ENCODE results near the gene GUCY1A1. TPM values are rescaled to one million over a fixed set of nuclear protein-coding genes. Genes with fewer than 3 reads are reported as not detected.

Gene GUCY1A1
- total RNA-seq, 1 experiment from 2014 or later, result 17.2 TPM

GRCh38 chr4:155656025-155656424 is 10.6 kb upstream of the GUCY1A1 start:
- DNase-seq (ENCODE audit: low read depth), result no peak
- in situ Hi-C loops (cut with HindIII; ENCODE audit: low pct_unique_long_range_greater_than_20kb, low sequenced_read_pairs), result no loop called here

- no peak for DNase-seq (ENCODE audit: low read depth)
- in situ Hi-C loops (cut with HindIII; ENCODE audit: low pct_unique_long_range_greater_than_20kb, low sequenced_read_pairs), result no loop called here
Measured at GRCh38 chr4:155657169-155657568, 9.5 kb upstream of the GUCY1A1 start.

DNA sequence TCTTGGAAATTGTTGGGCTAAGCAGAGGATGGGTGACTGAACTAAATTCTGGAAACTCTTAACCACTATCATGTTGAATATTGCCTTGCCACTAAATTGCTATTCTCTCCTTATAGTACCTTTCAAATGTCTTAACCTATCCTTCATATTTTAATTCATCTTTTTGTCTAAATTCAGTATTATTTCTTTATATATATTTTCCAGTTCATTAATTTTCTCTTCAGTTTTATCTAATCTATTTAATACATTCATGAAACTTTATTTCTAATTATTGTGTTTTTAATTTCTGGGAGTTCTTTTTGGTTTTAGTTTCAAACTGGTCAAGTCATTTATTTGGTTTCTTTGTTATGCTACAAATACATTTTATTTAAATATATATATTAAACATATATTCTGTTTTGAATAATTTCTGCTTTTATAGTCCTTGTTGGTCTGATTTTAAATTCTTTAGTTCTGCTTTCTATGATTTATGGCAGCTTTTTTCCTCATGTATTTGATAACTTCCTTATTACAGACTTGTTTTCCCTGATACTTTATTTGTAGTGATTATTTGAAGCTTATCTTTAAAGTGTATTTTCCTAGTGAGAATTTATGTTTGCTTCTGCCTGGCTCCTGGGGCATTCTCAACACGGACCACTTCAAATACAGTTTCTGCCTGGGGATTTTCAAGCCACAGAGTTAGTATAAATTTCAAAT is 8.5 kb upstream of the GUCY1A1 start:
- no peak for DNase-seq (ENCODE audit: low read depth)
- in situ Hi-C loops (cut with HindIII; ENCODE audit: low pct_unique_long_range_greater_than_20kb, low sequenced_read_pairs), result no loop called here

DNA sequence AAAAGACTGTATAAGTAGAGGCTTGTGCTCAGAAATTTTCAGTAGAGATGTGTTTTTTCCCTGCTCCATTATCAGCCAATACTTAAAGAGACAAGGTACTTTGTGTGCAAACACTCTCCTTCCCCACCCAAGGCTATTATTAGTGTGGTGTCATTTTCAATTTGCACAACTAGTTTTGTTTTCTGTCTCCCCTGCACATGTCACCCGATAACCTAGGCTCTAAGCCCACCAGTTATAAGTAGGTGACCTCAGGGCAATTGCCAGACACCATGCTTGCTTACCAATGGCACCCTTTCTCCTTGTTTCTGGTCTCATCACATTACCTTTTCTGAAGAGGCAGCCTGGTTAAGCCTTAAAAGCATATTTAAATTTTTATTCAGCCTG is 8.0 kb upstream of the GUCY1A1 start:
- in situ Hi-C loops (cut with HindIII; ENCODE audit: low pct_unique_long_range_greater_than_20kb, low sequenced_read_pairs), result no loop called here

DNA sequence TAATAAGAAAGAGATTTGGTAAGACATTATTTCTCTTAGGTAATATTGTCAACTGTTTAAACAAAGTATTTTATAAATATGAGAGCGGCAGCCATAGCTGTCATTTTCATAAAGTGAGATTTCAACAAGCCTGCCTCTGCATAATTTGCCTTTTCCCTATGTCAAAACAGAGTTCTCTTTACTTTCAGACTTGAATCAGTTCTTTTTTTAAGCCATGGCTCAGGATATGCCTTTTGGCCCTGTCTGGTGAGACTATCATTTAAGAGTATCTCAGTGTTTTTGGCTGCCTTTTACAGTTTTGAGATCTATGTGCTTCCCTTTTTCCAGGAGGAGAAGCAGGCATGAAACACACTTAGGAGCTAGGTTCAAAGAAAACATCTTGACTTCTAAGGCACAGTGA is 7.5 kb upstream of the GUCY1A1 start:
- in situ Hi-C loops (cut with HindIII; ENCODE audit: low pct_unique_long_range_greater_than_20kb, low sequenced_read_pairs), result no loop called here
- DNase-seq (ENCODE audit: low read depth), result no peak

More for the DNA sequence above, 8.0 kb upstream of the GUCY1A1 start:
- DNase-seq (ENCODE audit: low read depth), result no peak

DNA sequence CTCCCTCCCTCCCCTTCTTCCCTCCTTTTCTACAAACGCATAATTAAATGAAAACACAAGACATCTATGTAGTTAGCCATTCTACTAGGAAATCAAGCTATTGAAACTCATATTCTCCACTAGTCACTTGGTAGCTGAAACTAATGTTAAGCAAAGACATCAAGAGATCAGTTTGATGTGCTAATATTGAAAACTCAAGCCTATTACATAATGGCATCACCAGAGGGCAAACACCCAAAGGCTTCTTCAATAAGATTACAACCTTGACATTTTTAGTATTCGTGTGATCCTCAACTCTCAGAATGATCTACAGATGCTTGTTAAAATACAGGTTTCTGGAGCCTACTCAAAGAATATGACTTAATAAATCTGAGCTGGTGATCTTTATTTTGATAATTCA is 6.2 kb upstream of the GUCY1A1 start:
- in situ Hi-C loops (cut with HindIII; ENCODE audit: low pct_unique_long_range_greater_than_20kb, low sequenced_read_pairs), result no loop called here
- no peak for DNase-seq (ENCODE audit: low read depth)

DNA sequence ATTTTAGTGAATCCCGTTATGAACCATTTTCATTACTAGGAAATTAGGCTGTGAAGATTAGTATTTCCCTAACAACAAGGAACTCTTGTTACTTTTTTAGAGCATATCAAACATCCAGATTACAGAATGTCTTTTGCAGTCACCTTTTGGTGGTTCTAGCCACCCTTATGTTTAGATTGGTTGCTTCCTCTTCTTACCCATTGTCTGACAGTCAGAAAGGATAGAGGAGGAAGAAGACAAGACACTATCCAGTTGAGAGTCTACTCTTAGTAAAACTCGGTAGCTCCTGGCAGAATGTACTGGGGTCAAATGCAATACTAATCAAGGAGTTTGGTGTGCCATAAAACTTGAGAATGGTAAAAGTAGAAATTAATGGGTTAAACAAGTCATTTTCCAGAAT is 1.6 kb upstream of the GUCY1A1 start:
- in situ Hi-C loops (cut with HindIII; ENCODE audit: low pct_unique_long_range_greater_than_20kb, low sequenced_read_pairs), result no loop called here
- DNase-seq (ENCODE audit: low read depth), result no peak

- no peak for DNase-seq (ENCODE audit: low read depth)
- in situ Hi-C loops (cut with HindIII; ENCODE audit: low pct_unique_long_range_greater_than_20kb, low sequenced_read_pairs), result no loop called here
Measured at GRCh38 chr4:155667222-155667567, 547 bp downstream of the GUCY1A1 start.

- DNase-seq (ENCODE audit: low read depth), result peak; percentile 74
- in situ Hi-C loops (cut with HindIII; ENCODE audit: low pct_unique_long_range_greater_than_20kb, low sequenced_read_pairs), result no loop called here
Measured at GRCh38 chr4:155667568-155668511, 1.2 kb downstream of the GUCY1A1 start.

DNA sequence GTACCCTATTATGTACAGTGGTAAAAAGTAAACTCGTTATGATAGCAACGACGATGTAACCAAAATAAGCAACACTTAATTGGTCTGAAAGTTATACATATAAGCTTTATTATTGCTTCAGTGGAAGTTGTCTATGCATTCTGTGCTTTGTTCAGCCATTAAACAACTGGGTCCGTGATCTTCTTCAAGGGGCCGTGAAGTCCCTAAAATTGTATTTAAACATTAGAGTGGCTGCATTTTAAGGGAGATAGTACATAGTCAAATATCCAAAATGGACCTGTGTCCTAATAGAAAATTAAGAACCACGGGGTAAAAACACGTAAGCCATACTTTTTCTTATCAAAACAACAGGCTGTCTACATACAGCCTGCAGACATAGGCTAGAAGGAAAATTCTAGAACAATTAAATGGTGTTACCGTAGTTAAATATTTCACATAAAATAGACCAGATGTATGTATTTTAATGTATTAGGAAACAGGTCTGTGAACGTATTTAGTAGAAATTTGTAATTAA is 2.1 kb downstream of the GUCY1A1 start:
- peak; percentile 19 for DNase-seq (ENCODE audit: low read depth)
- in situ Hi-C loops (cut with HindIII; ENCODE audit: low pct_unique_long_range_greater_than_20kb, low sequenced_read_pairs), result no loop called here

GRCh38 chr4:155672342-155672741 is 5.7 kb downstream of the GUCY1A1 start:
- DNase-seq (ENCODE audit: low read depth), result no peak
- in situ Hi-C loops (cut with HindIII; ENCODE audit: low pct_unique_long_range_greater_than_20kb, low sequenced_read_pairs), result no loop called here

- DNase-seq (ENCODE audit: low read depth), result no peak
- in situ Hi-C loops (cut with HindIII; ENCODE audit: low pct_unique_long_range_greater_than_20kb, low sequenced_read_pairs), result no loop called here
Measured at GRCh38 chr4:155673453-155673979, 6.9 kb downstream of the GUCY1A1 start.

DNA sequence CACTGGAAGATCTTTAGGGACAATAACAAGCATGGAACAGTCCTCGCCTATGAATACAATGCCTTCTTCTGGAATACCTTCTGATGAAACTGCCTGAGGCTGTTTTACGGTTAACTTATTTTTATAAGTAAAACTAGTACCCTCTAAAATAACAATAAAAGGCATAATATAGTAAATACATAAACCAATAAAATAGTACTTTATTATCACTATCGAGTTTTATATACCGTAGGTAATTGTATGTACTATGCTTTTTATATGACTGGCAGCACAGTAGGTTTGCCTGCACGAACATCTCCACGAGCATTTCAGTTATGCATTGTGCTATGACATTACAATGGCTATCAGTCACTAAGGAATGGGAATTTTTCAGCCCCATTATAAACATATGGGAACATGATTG is 8.0 kb downstream of the GUCY1A1 start:
- no peak for DNase-seq (ENCODE audit: low read depth)
- in situ Hi-C loops (cut with HindIII; ENCODE audit: low pct_unique_long_range_greater_than_20kb, low sequenced_read_pairs), result no loop called here

GRCh38 chr4:155675709-155676429 is 9.2 kb downstream of the GUCY1A1 start:
- DNase-seq (ENCODE audit: low read depth), result no peak
- in situ Hi-C loops (cut with HindIII; ENCODE audit: low pct_unique_long_range_greater_than_20kb, low sequenced_read_pairs), result no loop called here

- in situ Hi-C loops (cut with HindIII; ENCODE audit: low pct_unique_long_range_greater_than_20kb, low sequenced_read_pairs), result no loop called here
- DNase-seq (ENCODE audit: low read depth), result no peak
Measured at GRCh38 chr4:155676430-155676825, 9.8 kb downstream of the GUCY1A1 start.

DNA sequence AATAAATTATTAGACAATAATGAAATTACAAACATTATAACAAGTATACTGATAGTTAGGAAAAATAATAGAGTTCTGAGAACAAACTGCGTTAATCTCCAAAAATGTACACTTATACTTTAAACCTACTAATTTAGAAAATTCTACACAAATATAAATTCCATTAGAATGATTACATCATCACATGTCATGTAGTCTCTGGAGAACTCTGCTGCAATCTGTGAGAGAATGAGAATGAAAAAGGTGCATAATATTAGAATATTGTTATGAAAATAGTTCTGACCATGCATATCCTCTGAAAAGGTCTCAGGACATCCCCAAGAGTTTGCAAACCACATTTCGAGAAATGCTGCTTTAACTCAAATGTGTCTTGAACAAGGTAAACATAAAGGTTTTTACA is 11.4 kb downstream of the GUCY1A1 start:
- no peak for DNase-seq (ENCODE audit: low read depth)
- in situ Hi-C loops (cut with HindIII; ENCODE audit: low pct_unique_long_range_greater_than_20kb, low sequenced_read_pairs), result no loop called here

GRCh38 chr4:155679343-155679742 is 12.7 kb downstream of the GUCY1A1 start:
- DNase-seq (ENCODE audit: low read depth), result peak; percentile 75
- in situ Hi-C loops (cut with HindIII; ENCODE audit: low pct_unique_long_range_greater_than_20kb, low sequenced_read_pairs), result no loop called here

DNA sequence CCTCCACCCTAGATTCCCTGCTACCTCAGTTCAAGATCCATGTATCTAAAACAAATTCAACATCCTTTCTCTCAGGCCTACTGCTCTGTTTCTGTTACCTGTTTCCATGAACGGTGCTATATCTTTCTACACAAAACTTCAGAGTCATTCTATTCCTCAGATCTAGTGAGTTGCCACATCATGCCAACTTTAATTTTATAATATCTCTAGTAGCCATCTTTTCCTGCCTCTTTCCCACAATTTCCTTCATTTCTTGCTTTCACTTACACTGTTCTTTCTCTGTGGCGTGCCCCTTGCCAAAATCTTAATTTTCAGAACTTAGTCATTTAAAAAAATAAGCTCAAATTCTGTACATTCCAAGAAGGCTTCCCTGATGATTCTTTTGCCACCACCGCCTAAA is 15.2 kb downstream of the GUCY1A1 start:
- DNase-seq (ENCODE audit: low read depth), result no peak
- in situ Hi-C loops (cut with HindIII; ENCODE audit: low pct_unique_long_range_greater_than_20kb, low sequenced_read_pairs), result no loop called here

DNA sequence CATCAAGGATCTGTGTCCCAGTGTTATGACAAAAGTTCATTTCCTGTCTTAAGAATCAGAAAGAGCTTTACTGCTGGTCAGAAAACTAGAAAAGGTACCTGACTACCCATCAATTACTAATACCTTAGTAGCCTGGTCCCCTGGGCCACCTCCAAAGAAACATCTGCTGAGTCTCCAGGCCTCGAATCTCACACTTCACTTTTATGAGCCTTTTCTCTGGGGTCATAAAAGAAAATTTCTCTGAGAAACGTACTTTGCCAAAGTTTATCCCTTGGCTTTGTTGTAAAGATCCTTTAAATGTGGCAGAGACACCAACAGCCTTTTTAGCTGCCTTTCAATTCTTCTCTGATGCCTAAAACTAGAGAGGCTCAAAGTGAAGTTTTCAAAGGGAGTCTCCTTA is 17.8 kb downstream of the GUCY1A1 start:
- DNase-seq (ENCODE audit: low read depth), result no peak
- in situ Hi-C loops (cut with HindIII; ENCODE audit: low pct_unique_long_range_greater_than_20kb, low sequenced_read_pairs), result no loop called here
